Measurements from ENCODE around the gene HMGB1. TPM values are rescaled to one million over a fixed set of nuclear protein-coding genes. Genes with fewer than 3 reads are reported as not detected.

The HMGB1 gene
- total and polyA plus RNA-seq, 2 of the 13 experiments (the other 11 are each of a cell fraction or from before 2014, with no cell fraction given) = 115 to 584 TPM

GRCh38 chr13:30408319-30409101 is 57.2 kb downstream of the HMGB1 start (continued):
- no peak for TF ChIP-seq ZHX1 (CRISPR knock-in tag; IDR thresholded peaks at IDR 0.05; ENCODE audit: low read depth)
- TF ChIP-seq ZFAT (CRISPR knock-in tag; conservative IDR thresholded peaks at IDR 0.05) = no peak
- peak; percentile 59; the same call in 1 of the 2 replicates for TF ChIP-seq ZBED4 (CRISPR knock-in tag; IDR thresholded peaks at IDR 0.05; ENCODE audit: borderline replicate concordance)
- no peak for TF ChIP-seq THAP9 (CRISPR knock-in tag; IDR thresholded peaks at IDR 0.05; ENCODE audit: borderline replicate concordance)
- no peak for TF ChIP-seq KLF13 (CRISPR knock-in tag; IDR thresholded peaks at IDR 0.05)
- 0 out of 2 replicates have a peak, but pooled peaks have one; percentile 28 for TF ChIP-seq ELF3 (CRISPR knock-in tag; IDR thresholded peaks at IDR 0.05)
- no peak for TF ChIP-seq GATAD1 (CRISPR knock-in tag; IDR thresholded peaks at IDR 0.05)
- TF ChIP-seq PHF21A (CRISPR knock-in tag; IDR thresholded peaks at IDR 0.05) = no peak
- no peak for TF ChIP-seq ZNF792 (CRISPR knock-in tag; IDR thresholded peaks at IDR 0.05)
- TF ChIP-seq ZNF570 (CRISPR knock-in tag; IDR thresholded peaks at IDR 0.05; ENCODE audit: borderline replicate concordance) = no peak
- TF ChIP-seq GPBP1L1 (CRISPR knock-in tag; IDR thresholded peaks at IDR 0.05) = no peak
- peak; percentile 29; the same call in 1 of the 2 replicates for TF ChIP-seq HMG20A (CRISPR knock-in tag; IDR thresholded peaks at IDR 0.05; ENCODE audit: borderline replicate concordance)
- no peak for TF ChIP-seq PCBP2 (optimal IDR thresholded peaks at IDR 0.05; ENCODE audit: low read depth, low read length, poor library complexity, severe bottlenecking)
- TF ChIP-seq DBP (CRISPR knock-in tag; IDR thresholded peaks at IDR 0.05; ENCODE audit: not compliant biosample characterization) = no peak
- TF ChIP-seq MBD4 (IDR thresholded peaks at IDR 0.05; ENCODE audit: borderline replicate concordance, low read length) = no peak
- TF ChIP-seq ETV5 (CRISPR knock-in tag; IDR thresholded peaks at IDR 0.05; ENCODE audit: borderline replicate concordance) = no peak
- TF ChIP-seq NFKB2 (CRISPR knock-in tag; IDR thresholded peaks at IDR 0.05; ENCODE audit: borderline replicate concordance) = peak; percentile 95; the same call in 1 of the 2 replicates

All from HepG2 (cell line).